ENCODE measurements around the gene SEL1L3.

Gene SEL1L3

GRCh38 chr4:25743971-25744370 lies 118.8 kb downstream of the SEL1L3 start:
- DNase-seq (ENCODE audit: low spot score): no peak

GRCh38 chr4:25729564-25729963 lies 133.2 kb downstream of the SEL1L3 start:
- no peak for DNase-seq (ENCODE audit: low spot score)

GRCh38 chr4:25728886-25729285 lies 133.9 kb downstream of the SEL1L3 start:
- no peak for DNase-seq (ENCODE audit: low spot score)

- no peak for DNase-seq (ENCODE audit: low spot score)
Measured at GRCh38 chr4:25727711-25728493, 134.9 kb downstream of the SEL1L3 start.

GRCh38 chr4:25725870-25726269 lies 136.9 kb downstream of the SEL1L3 start:
- DNase-seq (ENCODE audit: low spot score): no peak

GRCh38 chr4:25723409-25723808 lies 139.4 kb downstream of the SEL1L3 start:
- no peak for DNase-seq (ENCODE audit: low spot score)

GRCh38 chr4:25722964-25723363 lies 139.8 kb downstream of the SEL1L3 start:
- no peak for DNase-seq (ENCODE audit: low spot score)

GRCh38 chr4:25713812-25714211 lies 149.0 kb downstream of the SEL1L3 start:
- DNase-seq (ENCODE audit: low spot score): no peak

- no peak for DNase-seq (ENCODE audit: low spot score)
Measured at GRCh38 chr4:25712611-25713010, 150.2 kb downstream of the SEL1L3 start.

- no peak for DNase-seq (ENCODE audit: low spot score)
Measured at GRCh38 chr4:25710637-25711036, 152.2 kb downstream of the SEL1L3 start.

GRCh38 chr4:25704516-25704915 lies 158.3 kb downstream of the SEL1L3 start:
- no peak for DNase-seq (ENCODE audit: low spot score)

GRCh38 chr4:25703731-25704388 lies 158.9 kb downstream of the SEL1L3 start:
- DNase-seq (ENCODE audit: low spot score): no peak

GRCh38 chr4:25702848-25703247 lies 159.9 kb downstream of the SEL1L3 start:
- no peak for DNase-seq (ENCODE audit: low spot score)

- no peak for DNase-seq (ENCODE audit: low spot score)
Measured at GRCh38 chr4:25700661-25701060, 162.1 kb downstream of the SEL1L3 start.

- DNase-seq (ENCODE audit: low spot score): no peak
Measured at GRCh38 chr4:25697516-25697915, 165.3 kb downstream of the SEL1L3 start.
